Stomach (tissue), 4 donors: ENCODE data around the gene GSTT2.
"Not testable (repeated sequence)": the region's sequence is repeated elsewhere in the genome, so short reads cannot be mapped to it uniquely, and the experiment has no call there.

Experiments used
- CTCF ChIP-seq, 7 experiments: fragments of 450-650 bp in 4 of 7; fragments of 200-600 bp in 3 of 7; sonication (generic) in 3 of 7; IDR thresholded peaks; one replicate each; pipeline ENCODE4 v1.5.1; 2016 to 2019; ENCODE audit warnings: antibody characterized with exemption in 7 of 7, control low read depth in 2 of 7, mild to moderate bottlenecking in 1 of 7
- POLR2A ChIP-seq, 4 donors: fragments of 450-650 bp; IDR thresholded peaks; one replicate each; pipeline ENCODE4 v1.6.1; 2016; ENCODE audit warnings: antibody characterized with exemption in 4 of 4, control low read depth in 2 of 4, mild to moderate bottlenecking in 1 of 4, moderate library complexity in 1 of 4
- POLR2AphosphoS5 ChIP-seq, 3 donors: sonication (generic); formaldehyde crosslinking; IDR thresholded peaks; one replicate each; pipeline ENCODE4 v1.6.1; 2016; ENCODE audit warnings: antibody characterized with exemption in 3 of 3

- not testable (repeated sequence) for TF ChIP-seq CTCF, POLR2A, POLR2AphosphoS5 (IDR thresholded peaks at IDR 0.05)
These were observed 5.6 kb upstream of the GSTT2 start, which contains the start of gene DDT for GRCh38 chr22:23974345-23974744.
